Keratinocyte (primary cell): ENCODE results near the gene SHISA9.

Source experiments
- CTCF ChIP-seq, 3 experiments: IDR thresholded peaks in 1 of 3; conservative IDR thresholded peaks in 1 of 3; optimal IDR thresholded peaks in 1 of 3; 2 replicates in 2 of 3; 3 replicates in 1 of 3; pipeline versions ENCODE3 to v1.5.1; 2011; ENCODE audit warnings: low read length in 3 of 3, mild to moderate bottlenecking in 3 of 3, moderate library complexity in 2 of 3, control low read depth in 1 of 3, inconsistent platforms in 1 of 3; ENCODE audit not compliant: insufficient read depth in 2 of 3; ENCODE audit errors: extremely low read depth in 1 of 3
- EZH2 ChIP-seq: IDR thresholded peaks from one replicate; pipeline ENCODE4 v1.6.1; 2012; ENCODE audit warnings: inconsistent platforms, mild to moderate bottlenecking, low read length, moderate library complexity

- TF ChIP-seq CTCF (optimal IDR thresholded peaks at IDR 0.05 in 1 of 3, IDR thresholded peaks at IDR 0.05 in 1 of 3, conservative IDR thresholded peaks at IDR 0.05 in 1 of 3; ENCODE audit: extremely low read depth in 1 of 3, insufficient read depth in 2 of 3, low read length in 3 of 3), result no peak
- TF ChIP-seq EZH2, result no peak
Observed at GRCh38 chr16:12927591-12927990, 26.2 kb downstream of the SHISA9 start.
